OCI-LY7 (cell line): ENCODE data around the gene RPS19BP1. TPM values are rescaled to one million over a fixed set of nuclear protein-coding genes. Genes with fewer than 3 reads are reported as not detected.

Experiments
- BruUV-seq: library from RNA; stranded (reverse); fragments of 400-500 nt; replicated peaks from 2 replicates; lab custom pipeline; 2021; lab: Mats Ljungman, UMichigan
- CTCF ChIA-PET: fragments of 300-600 bp; sonication (Branson Sonifier 250); formaldehyde crosslinking; loops from one replicate; lab custom pipeline; 2022; ENCODE audit warnings: antibody characterized with exemption; ENCODE audit not compliant: unreplicated experiment; lab: Charles Lee
- POLR2A ChIA-PET: fragments of 300-600 bp; sonication (Branson Sonifier 250); formaldehyde crosslinking; loops from one replicate; lab custom pipeline; 2022; ENCODE audit warnings: antibody characterized with exemption; lab: Charles Lee
- DNase-seq: peaks from one replicate; pipeline ENCODE4 v3.0.0-alpha.2; 2015; ENCODE audit warnings: low spot score
- H2AFZ ChIP-seq: fragments of 200-600 bp; sonication (generic), shearing (Covaris generic); 2 replicates; pipeline ENCODE4 v1.6.1; 2014; ENCODE audit warnings: mild to moderate bottlenecking, antibody characterized with exemption, low read length, moderate library complexity
- H3K27ac ChIP-seq: fragments of 200-600 bp; sonication (generic); 2 replicates; pipeline ENCODE4 v1.5.1; 2014; ENCODE audit warnings: mixed run types, low read depth, mild to moderate bottlenecking, moderate library complexity, low read length, inconsistent platforms; ENCODE audit not compliant: poor library complexity, severe bottlenecking
- H3K36me3 ChIP-seq: fragments of 200-600 bp; sonication (generic); 2 replicates; pipeline ENCODE4 v1.6.1; 2014; ENCODE audit warnings: mild to moderate bottlenecking, antibody characterized with exemption, low read length, moderate library complexity, mixed read lengths; ENCODE audit not compliant: insufficient read depth
- H3K4me1 ChIP-seq: fragments of 200-600 bp; sonication (generic); 2 replicates; pipeline ENCODE4 v1.5.1; 2014; ENCODE audit warnings: mild to moderate bottlenecking, low read length; ENCODE audit not compliant: insufficient read depth, poor library complexity, severe bottlenecking
- H3K4me2 ChIP-seq: fragments of 200-600 bp; sonication (generic); 2 replicates; pipeline ENCODE4 v1.6.1; 2014; ENCODE audit warnings: mild to moderate bottlenecking, low read length
- H3K4me3 ChIP-seq: fragments of 200-600 bp; sonication (generic); 2 replicates; pipeline ENCODE4 v1.5.1; 2014; ENCODE audit warnings: mild to moderate bottlenecking, low read depth, low read length; ENCODE audit not compliant: poor library complexity, severe bottlenecking
- H3K79me2 ChIP-seq: fragments of 200-600 bp; sonication (generic); 2 replicates; pipeline ENCODE4 v1.6.1; 2016; ENCODE audit warnings: low read depth, mild to moderate bottlenecking, low read length, moderate library complexity, mixed read lengths; ENCODE audit not compliant: insufficient read depth
- H3K9me2 ChIP-seq: fragments of 200-600 bp; sonication (generic); 2 replicates; pipeline ENCODE4 v1.6.1; 2016; ENCODE audit warnings: mild to moderate bottlenecking, low read length, mixed read lengths; ENCODE audit not compliant: insufficient read depth
- H3K9me3 ChIP-seq: fragments of 200-600 bp; sonication (generic); 2 replicates; pipeline ENCODE4 v1.6.1; 2014; ENCODE audit warnings: mild to moderate bottlenecking, mixed run types, low read length, mixed read lengths
- H4K20me1 ChIP-seq: fragments of 200-600 bp; sonication (generic); 2 replicates; pipeline ENCODE4 v1.6.1; 2014; ENCODE audit warnings: mild to moderate bottlenecking, antibody characterized with exemption, low read length, moderate library complexity, mixed read lengths; ENCODE audit not compliant: insufficient read depth
- CTCF ChIP-seq: fragments of 200-600 bp; sonication (generic); conservative IDR thresholded peaks from 2 replicates; pipeline ENCODE4 v1.5.1; 2014; ENCODE audit warnings: mild to moderate bottlenecking, antibody characterized with exemption, low read length, moderate library complexity, mixed read lengths
- EZH2phosphoT487 ChIP-seq: fragments of 200-600 bp; sonication (generic); IDR thresholded peaks from 2 replicates; pipeline ENCODE4 v1.6.1; 2018; ENCODE audit warnings: low read depth, borderline replicate concordance, mild to moderate bottlenecking, mixed run types, antibody characterized with exemption, low read length, moderate library complexity, mixed read lengths
- intact Hi-C: fragments of 100-400 bp; cut with micrococcal nuclease; formaldehyde crosslinking; loops from one replicate; pipeline ENCODE4 v1.10.0; 2022; ENCODE audit not compliant: unreplicated experiment
- total RNA-seq, 2 experiments: library from RNA; depleted of rRNA in 1 of 2; stranded (reverse); fragments of >200 nt in 1 of 2; shearing (Covaris generic) in 1 of 2; gene quantifications; 2 replicates each; pipeline ENCODE4 v1.2.3, GENCODE V29; 2014 to 2022

Gene RPS19BP1
- total RNA-seq, 2 experiments from 2014 or later = 88.1 to 148 TPM

- Histone ChIP-seq H2AFZ (no peak overlapping the region), H3K27ac (no peak overlapping the region), H3K79me2 (no peaks in the 10 kb centered on the region), H3K4me3 (no peak overlapping the region), H3K4me1 (no peaks in the 10 kb centered on the region), H3K9me2 (no peaks in the 10 kb centered on the region), H3K36me3 (no peaks in the 10 kb centered on the region), H3K4me2 (no peak overlapping the region), H4K20me1 (no peaks in the 10 kb centered on the region), H3K9me3 (no peaks in the 10 kb centered on the region)
- no TSS peak for BruUV-seq
- ChIA-PET CTCF (no interaction called here), POLR2A (no interaction called here)
- no peak for TF ChIP-seq CTCF
- no peak for TF ChIP-seq EZH2phosphoT487
- intact Hi-C loops = no loop called here
- DNase-seq = no peak
These were observed 15.0 kb upstream of the RPS19BP1 start for GRCh38 chr22:39547587-39547947.

GRCh38 chr22:39546889-39547586 is 14.5 kb upstream of the RPS19BP1 start:
- H3K9me3 ChIP-seq = no peaks in the 10 kb centered on the region
- H3K27ac ChIP-seq = no peak overlapping the region
- no peak for DNase-seq
- H3K4me2 ChIP-seq = no peak overlapping the region
- intact Hi-C loops = no loop called here
- H3K4me3 ChIP-seq = no peak overlapping the region
- H3K36me3 ChIP-seq = no peaks in the 10 kb centered on the region
- POLR2A ChIA-PET = no interaction called here
- TF ChIP-seq EZH2phosphoT487 (no peak), CTCF (no peak)
- no TSS peak for BruUV-seq
- H3K79me2 ChIP-seq = no peaks in the 10 kb centered on the region
- CTCF ChIA-PET = no interaction called here
- H3K9me2 ChIP-seq = no peaks in the 10 kb centered on the region
- H4K20me1 ChIP-seq = no peaks in the 10 kb centered on the region
- H2AFZ ChIP-seq = no peak overlapping the region
- no peaks in the 10 kb centered on the region for H3K4me1 ChIP-seq
